WTC11 (cell line): ENCODE data around the gene TPRKB. TPM values are rescaled to one million over a fixed set of nuclear protein-coding genes. Genes with fewer than 3 reads are reported as not detected.

Source experiments
- ATAC-seq: fragments of 200-7000 bp; cut with Tn5 transposase; 2 replicates; pipeline ENCODE4 v1.10.0; 2021; ENCODE audit warnings: mild to moderate bottlenecking, moderate library complexity
- CTCF ChIA-PET: fragments of 300-600 bp; sonication (Branson Sonifier 250); formaldehyde crosslinking; loops from one replicate; lab custom pipeline; 2021; ENCODE audit warnings: antibody characterized with exemption; lab: Charles Lee
- POLR2A ChIA-PET: fragments of 350-600 bp; sonication (Branson Sonifier 250); formaldehyde crosslinking; loops from one replicate; lab custom pipeline; 2021; ENCODE audit warnings: antibody characterized with exemption; lab: Charles Lee
- DNase-seq: peaks from one replicate; pipeline ENCODE4 v3.0.0; 2021; ENCODE audit warnings: low spot score
- H3K27ac Mint-ChIP-seq: 2 replicates; pipeline ENCODE4 v1.8.0; 2021; ENCODE audit warnings: mixed read lengths
- H3K27me3 Mint-ChIP-seq: 2 replicates; pipeline ENCODE4 v1.8.0; 2021; ENCODE audit warnings: low read depth, mild to moderate bottlenecking, moderate library complexity, mixed read lengths
- H3K36me3 Mint-ChIP-seq: 2 replicates; pipeline ENCODE4 v1.8.0; 2021; ENCODE audit warnings: mixed read lengths
- H3K4me1 Mint-ChIP-seq: 2 replicates; pipeline ENCODE4 v1.8.0; 2022; ENCODE audit warnings: mixed read lengths
- H3K4me3 Mint-ChIP-seq: 2 replicates; pipeline ENCODE4 v1.8.0; 2021; ENCODE audit warnings: mild to moderate bottlenecking, moderate library complexity, mixed read lengths
- H3K9me3 Mint-ChIP-seq: 2 replicates; pipeline ENCODE4 v1.8.0; 2021; ENCODE audit warnings: mixed read lengths
- AR ChIP-seq: fragments of 250-450 bp; sonication (Bioruptor Pico); IDR thresholded peaks from 2 replicates; pipeline ENCODE4 v1.9.0; 2021; ENCODE audit warnings: mild to moderate bottlenecking
- ARID4B ChIP-seq: sonication (generic); formaldehyde crosslinking; IDR thresholded peaks from 2 replicates; pipeline ENCODE4 v1.8.0; 2023; ENCODE audit warnings: missing genetic modification reagents, mild to moderate bottlenecking, borderline replicate concordance
- ATF3 ChIP-seq: sonication (generic); formaldehyde crosslinking; conservative IDR thresholded peaks from 2 replicates; pipeline ENCODE4 v1.8.1; 2022; ENCODE audit warnings: mild to moderate bottlenecking, missing genetic modification reagents
- CREB1 ChIP-seq: sonication (generic); formaldehyde crosslinking; IDR thresholded peaks from 2 replicates; pipeline ENCODE4 v1.8.0; 2023; ENCODE audit warnings: mild to moderate bottlenecking, missing genetic modification reagents
- E2F4 ChIP-seq: sonication (generic); formaldehyde crosslinking; IDR thresholded peaks from 2 replicates; pipeline ENCODE4 v1.8.1; 2022; ENCODE audit warnings: low read depth, mild to moderate bottlenecking, moderate library complexity, missing genetic modification reagents, borderline replicate concordance
- ELF4 ChIP-seq: sonication (generic); formaldehyde crosslinking; IDR thresholded peaks from 2 replicates; pipeline ENCODE4 v1.8.1; 2022; ENCODE audit warnings: low read depth, mild to moderate bottlenecking, moderate library complexity, missing genetic modification reagents
- NFATC4 ChIP-seq: fragments of 250-450 bp; sonication (Bioruptor Pico); IDR thresholded peaks from 2 replicates; pipeline ENCODE4 v1.9.0; 2021; ENCODE audit warnings: mild to moderate bottlenecking
- STAT6 ChIP-seq: sonication (generic); formaldehyde crosslinking; conservative IDR thresholded peaks from 2 replicates; pipeline ENCODE4 v1.8.1; 2023; ENCODE audit warnings: mild to moderate bottlenecking, low read depth, missing genetic modification reagents, moderate library complexity
- total RNA-seq: library from RNA; stranded (reverse); gene quantifications from 3 replicates; pipeline ENCODE4 v1.2.3, GENCODE V29; 2021
- TF ChIP-seq, protein P1 (sequence below): fragments of 250-450 bp; sonication (Bioruptor Pico); IDR thresholded peaks from 2 replicates; pipeline ENCODE4 v1.8.0; 2021; ENCODE audit warnings: mild to moderate bottlenecking
- TF ChIP-seq, protein P2 (sequence below): fragments of 200-600 bp; IDR thresholded peaks from 2 replicates; pipeline ENCODE4 v1.8.0; 2022; ENCODE audit warnings: antibody characterized with exemption
- TF ChIP-seq, protein P3 (sequence below): fragments of 250-450 bp; sonication (Bioruptor Pico); IDR thresholded peaks from 2 replicates; pipeline ENCODE4 v2.1.2; 2022; ENCODE audit warnings: mild to moderate bottlenecking, moderate library complexity
- TF ChIP-seq, protein P4 (sequence below): sonication (generic); formaldehyde crosslinking; IDR thresholded peaks from 2 replicates; pipeline ENCODE4 v1.8.1; 2022; ENCODE audit warnings: mild to moderate bottlenecking, missing genetic modification reagents, moderate library complexity, borderline replicate concordance

The TPRKB gene
- total RNA-seq, 1 experiment from 2014 or later = 30.6 TPM

DNA sequence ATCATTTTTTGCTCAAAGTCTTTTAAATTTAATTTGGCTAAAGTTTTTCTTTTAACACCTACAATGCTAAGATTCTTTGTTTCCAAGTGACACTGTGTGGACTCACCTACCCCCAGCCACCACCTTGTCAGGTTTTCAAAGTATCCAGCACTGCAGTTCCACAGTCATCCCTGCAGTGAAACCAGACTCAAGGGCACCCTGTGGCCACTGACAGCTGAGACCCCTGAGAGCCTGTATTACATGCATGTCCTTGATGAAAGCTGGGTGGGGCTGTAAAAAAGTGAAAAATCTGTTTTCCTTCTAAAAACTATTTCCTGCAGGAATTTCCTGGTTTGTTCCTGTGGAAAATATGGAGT is 19.9 kb downstream of the TPRKB start:
- H3K4me3 Mint-ChIP-seq = no peak overlapping the region
- TF ChIP-seq, protein P1, sequence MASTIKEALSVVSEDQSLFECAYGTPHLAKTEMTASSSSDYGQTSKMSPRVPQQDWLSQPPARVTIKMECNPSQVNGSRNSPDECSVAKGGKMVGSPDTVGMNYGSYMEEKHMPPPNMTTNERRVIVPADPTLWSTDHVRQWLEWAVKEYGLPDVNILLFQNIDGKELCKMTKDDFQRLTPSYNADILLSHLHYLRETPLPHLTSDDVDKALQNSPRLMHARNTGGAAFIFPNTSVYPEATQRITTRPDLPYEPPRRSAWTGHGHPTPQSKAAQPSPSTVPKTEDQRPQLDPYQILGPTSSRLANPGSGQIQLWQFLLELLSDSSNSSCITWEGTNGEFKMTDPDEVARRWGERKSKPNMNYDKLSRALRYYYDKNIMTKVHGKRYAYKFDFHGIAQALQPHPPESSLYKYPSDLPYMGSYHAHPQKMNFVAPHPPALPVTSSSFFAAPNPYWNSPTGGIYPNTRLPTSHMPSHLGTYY = no peak
- no peak for TF ChIP-seq AR
- TF ChIP-seq, protein P2, sequence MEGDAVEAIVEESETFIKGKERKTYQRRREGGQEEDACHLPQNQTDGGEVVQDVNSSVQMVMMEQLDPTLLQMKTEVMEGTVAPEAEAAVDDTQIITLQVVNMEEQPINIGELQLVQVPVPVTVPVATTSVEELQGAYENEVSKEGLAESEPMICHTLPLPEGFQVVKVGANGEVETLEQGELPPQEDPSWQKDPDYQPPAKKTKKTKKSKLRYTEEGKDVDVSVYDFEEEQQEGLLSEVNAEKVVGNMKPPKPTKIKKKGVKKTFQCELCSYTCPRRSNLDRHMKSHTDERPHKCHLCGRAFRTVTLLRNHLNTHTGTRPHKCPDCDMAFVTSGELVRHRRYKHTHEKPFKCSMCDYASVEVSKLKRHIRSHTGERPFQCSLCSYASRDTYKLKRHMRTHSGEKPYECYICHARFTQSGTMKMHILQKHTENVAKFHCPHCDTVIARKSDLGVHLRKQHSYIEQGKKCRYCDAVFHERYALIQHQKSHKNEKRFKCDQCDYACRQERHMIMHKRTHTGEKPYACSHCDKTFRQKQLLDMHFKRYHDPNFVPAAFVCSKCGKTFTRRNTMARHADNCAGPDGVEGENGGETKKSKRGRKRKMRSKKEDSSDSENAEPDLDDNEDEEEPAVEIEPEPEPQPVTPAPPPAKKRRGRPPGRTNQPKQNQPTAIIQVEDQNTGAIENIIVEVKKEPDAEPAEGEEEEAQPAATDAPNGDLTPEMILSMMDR = no peak
- no peak for TF ChIP-seq ATF3 (CRISPR knock-in tag)
- TF ChIP-seq NFATC4 (CRISPR knock-in tag) = no peak
- no peak for TF ChIP-seq STAT6 (CRISPR knock-in tag)
- no peak for TF ChIP-seq E2F4 (CRISPR knock-in tag)
- TF ChIP-seq ARID4B = no peak
- TF ChIP-seq, protein P3, sequence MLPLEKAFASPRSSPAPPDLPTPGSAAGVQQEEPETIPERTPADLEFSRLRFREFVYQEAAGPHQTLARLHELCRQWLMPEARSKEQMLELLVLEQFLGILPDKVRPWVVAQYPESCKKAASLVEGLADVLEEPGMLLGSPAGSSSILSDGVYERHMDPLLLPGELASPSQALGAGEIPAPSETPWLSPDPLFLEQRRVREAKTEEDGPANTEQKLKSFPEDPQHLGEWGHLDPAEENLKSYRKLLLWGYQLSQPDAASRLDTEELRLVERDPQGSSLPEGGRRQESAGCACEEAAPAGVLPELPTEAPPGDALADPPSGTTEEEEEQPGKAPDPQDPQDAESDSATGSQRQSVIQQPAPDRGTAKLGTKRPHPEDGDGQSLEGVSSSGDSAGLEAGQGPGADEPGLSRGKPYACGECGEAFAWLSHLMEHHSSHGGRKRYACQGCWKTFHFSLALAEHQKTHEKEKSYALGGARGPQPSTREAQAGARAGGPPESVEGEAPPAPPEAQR (CRISPR knock-in tag) = no peak
- TF ChIP-seq ELF4 (CRISPR knock-in tag) = no peak
- no peak for TF ChIP-seq CREB1 (CRISPR knock-in tag)
- TF ChIP-seq, protein P4, sequence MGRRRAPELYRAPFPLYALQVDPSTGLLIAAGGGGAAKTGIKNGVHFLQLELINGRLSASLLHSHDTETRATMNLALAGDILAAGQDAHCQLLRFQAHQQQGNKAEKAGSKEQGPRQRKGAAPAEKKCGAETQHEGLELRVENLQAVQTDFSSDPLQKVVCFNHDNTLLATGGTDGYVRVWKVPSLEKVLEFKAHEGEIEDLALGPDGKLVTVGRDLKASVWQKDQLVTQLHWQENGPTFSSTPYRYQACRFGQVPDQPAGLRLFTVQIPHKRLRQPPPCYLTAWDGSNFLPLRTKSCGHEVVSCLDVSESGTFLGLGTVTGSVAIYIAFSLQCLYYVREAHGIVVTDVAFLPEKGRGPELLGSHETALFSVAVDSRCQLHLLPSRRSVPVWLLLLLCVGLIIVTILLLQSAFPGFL (CRISPR knock-in tag) = no peak
- ChIA-PET CTCF (no interaction called here), POLR2A (no interaction called here)
- peaks cover 67% of the 10 kb centered on the region for H3K27me3 Mint-ChIP-seq
- no peak overlapping the region for H3K27ac Mint-ChIP-seq
- peaks cover 29% of the 10 kb centered on the region for H3K9me3 Mint-ChIP-seq
- ATAC-seq (no peak), DNase-seq (no peak)
- H3K36me3 Mint-ChIP-seq = no peaks in the 10 kb centered on the region; the same call in 1 of the 2 replicates
- no peaks in the 10 kb centered on the region for H3K4me1 Mint-ChIP-seq
